ENCODE data around the gene MYH15. TPM values are rescaled to one million over a fixed set of nuclear protein-coding genes. Genes with fewer than 3 reads are reported as not detected.

MYH15 gene
- total RNA-seq (2022; extraction: Qiagen RNA extraction): 0.08 to 0.16 TPM (median 0.14 TPM) in 5 replicates

DNA sequence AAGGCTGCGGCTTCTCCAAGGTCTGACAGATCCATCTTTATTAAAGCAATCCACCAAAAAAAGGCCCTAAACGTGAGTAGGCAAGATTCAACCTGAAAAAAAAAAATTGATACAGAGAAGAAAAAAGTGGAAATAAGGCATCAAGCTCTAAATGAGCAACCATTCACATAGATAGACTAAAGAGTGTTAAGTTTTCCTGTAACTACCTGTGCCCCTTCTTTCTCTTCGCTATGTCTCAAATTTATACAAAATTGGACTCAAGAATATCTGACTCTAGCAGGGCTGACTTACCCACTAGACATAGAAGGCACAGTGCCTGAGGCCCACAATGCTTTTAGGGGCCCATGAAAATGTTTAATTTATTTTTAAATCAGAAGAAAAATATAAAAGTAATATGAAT lies at the start of gene MYH15:
TSS of gene MYH15 (minus strand) at position 101 of the 400 bp plus-strand sequence. CDS start at position 35, 66 bp downstream.

Other genes starting within 250 kb of the MYH15 start
- gene HHLA2, start 214.0 kb downstream of the MYH15 start, total RNA-seq (2022; extraction: Qiagen RNA extraction): 0.06 to 0.15 TPM (median 0.10 TPM) in 4 of 5 replicates, not detected in the other
- gene CIP2A, start 78.8 kb upstream of the MYH15 start, total RNA-seq (2022; extraction: Qiagen RNA extraction): 14.3 to 22.8 TPM (median 18.9 TPM) in 5 replicates
- gene DZIP3, start 79.1 kb upstream of the MYH15 start, total RNA-seq (2022; extraction: Qiagen RNA extraction): 3.5 to 4.4 TPM (median 4.1 TPM) in 5 replicates
- not detected in 5 replicates for gene RETNLB, start 246.8 kb upstream of the MYH15 start, total RNA-seq (2022; extraction: Qiagen RNA extraction)